Activated T-helper 9 cell treated with anti-CD3 and anti-CD28 coated beads, Interleukin-2, amount 50 U/mL, for 16 hours (primary cell): ENCODE measurements around the gene RPL4.

Source experiments
- DNase-seq: peaks from one replicate; pipeline ENCODE4 v3.0.0-alpha.2; 2020; ENCODE audit warnings: low read depth

Gene RPL4

GRCh38 chr15:66454143-66454542 is 50.5 kb downstream of the RPL4 start:
- DNase-seq: no peak

DNA sequence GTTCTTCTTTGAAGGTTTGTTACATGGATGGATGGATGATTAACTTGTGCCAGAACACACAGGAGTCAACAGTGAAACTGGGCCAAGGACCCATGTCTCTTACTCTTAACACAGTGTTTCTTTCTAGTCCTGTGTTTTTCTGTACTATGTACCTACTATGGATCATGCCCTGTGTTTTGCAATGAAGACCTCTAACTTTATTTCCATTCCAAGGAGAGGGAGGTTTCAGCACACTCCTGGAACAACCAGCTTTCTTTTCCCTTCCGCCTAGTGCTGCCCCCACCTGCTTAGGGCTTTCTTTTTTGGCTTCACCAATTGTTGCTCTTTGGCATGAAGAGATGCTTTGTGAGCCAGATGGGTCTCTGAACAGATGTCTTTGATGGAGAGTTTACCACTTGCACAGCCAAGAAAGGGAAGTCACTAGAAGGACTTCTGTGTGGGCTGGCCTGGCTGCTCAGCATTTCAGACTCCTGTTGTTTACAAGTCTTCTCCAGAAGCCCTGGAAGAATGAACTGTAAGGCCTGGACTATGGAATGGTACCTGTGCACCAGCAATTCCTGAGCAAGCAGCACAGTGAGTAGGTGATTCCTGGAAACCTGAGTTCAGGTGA is 51.6 kb downstream of the RPL4 start:
- DNase-seq: no peak

DNA sequence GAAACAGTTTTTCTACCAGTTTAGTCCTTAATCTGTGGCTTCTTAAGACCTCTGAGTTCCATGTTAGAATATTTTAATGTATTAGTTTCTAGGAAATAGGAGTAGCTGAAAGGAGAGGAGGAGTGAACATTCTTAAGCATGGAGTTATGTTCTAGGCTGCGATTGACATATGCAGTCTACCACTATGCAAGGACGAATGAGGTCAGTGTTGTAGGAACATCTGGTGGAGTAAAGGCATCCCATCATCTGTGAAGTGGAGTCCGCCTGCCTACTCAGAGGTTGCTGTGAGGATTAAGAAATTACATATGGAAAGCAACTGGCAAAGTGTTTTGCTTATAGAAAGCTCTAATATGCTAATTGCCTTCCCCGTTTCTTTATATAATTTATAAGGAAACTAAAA is 52.2 kb downstream of the RPL4 start:
- no peak for DNase-seq
